ENCODE data around the gene KCNK6. TPM values are rescaled to one million over a fixed set of nuclear protein-coding genes. Genes with fewer than 3 reads are reported as not detected.
A peak's percentile ranks its signal among the peaks of the same experiment; 100 is the strongest.

KCNK6 gene
- total and polyA plus RNA-seq, 4 donors = 1.2 to 4.6 (median 2.7) TPM

DNA sequence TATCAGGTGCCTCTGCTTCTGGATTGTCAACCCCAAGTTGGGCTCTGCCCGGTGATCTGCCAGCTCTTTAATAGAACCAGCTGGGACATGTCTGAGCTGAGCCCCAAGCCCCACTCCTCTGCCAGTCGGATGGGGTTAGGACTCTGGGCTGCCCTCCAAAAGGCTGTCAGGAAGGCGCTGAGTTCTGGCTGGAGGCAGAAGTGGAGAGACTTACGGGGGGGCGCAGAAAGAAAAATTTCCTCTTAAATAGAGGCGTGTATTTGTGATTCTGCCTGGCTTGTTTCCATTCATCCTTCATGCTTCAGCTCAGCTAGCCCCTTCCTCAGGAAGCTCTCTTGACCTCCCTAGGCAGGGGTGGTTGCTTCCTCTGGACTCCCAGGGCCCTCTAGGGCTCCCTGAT, 985 bp upstream of the KCNK6 start:
- DNase-seq (ENCODE audit: low spot score) = no peak
- no peak overlapping the region for H3K4me3 ChIP-seq (ENCODE audit: low read depth in 1 of 3, low read length in 3 of 3)
- no peaks in the 10 kb centered on the region for H3K36me3 ChIP-seq (ENCODE audit: control insufficient read depth in 4 of 4, insufficient read depth in 3 of 4, low read depth in 1 of 4, low read length in 3 of 4)
- peaks cover 0 to 20% (median 12%) of the 10 kb centered on the region in 4 donors for H3K4me1 ChIP-seq (ENCODE audit: control insufficient read depth in 4 of 4, insufficient read depth in 4 of 4, low read length in 3 of 4)
- 68% methylated on average over 6 of the region's 6 CpGs for WGBS
- H3K27me3 ChIP-seq (ENCODE audit: control insufficient read depth in 4 of 4, insufficient read depth in 4 of 4, low read length in 3 of 4) = no peaks in the 10 kb centered on the region
- peak overlapping the region in 1 of 2 donors; percentile 14 for H3K9ac ChIP-seq (ENCODE audit: low read depth in 1 of 2, low read length in 2 of 2)
- peak overlapping the region; percentile 72 to 82 for H3K27ac ChIP-seq (ENCODE audit: low read depth in 1 of 2, low read length in 2 of 2)
- no peaks in the 10 kb centered on the region for H3K9me3 ChIP-seq (ENCODE audit: control insufficient read depth in 4 of 4, low read length in 3 of 4)
- TF ChIP-seq NR2F2 (IDR thresholded peaks at IDR 0.05) = peak; percentile 65
- TF ChIP-seq, protein P1, sequence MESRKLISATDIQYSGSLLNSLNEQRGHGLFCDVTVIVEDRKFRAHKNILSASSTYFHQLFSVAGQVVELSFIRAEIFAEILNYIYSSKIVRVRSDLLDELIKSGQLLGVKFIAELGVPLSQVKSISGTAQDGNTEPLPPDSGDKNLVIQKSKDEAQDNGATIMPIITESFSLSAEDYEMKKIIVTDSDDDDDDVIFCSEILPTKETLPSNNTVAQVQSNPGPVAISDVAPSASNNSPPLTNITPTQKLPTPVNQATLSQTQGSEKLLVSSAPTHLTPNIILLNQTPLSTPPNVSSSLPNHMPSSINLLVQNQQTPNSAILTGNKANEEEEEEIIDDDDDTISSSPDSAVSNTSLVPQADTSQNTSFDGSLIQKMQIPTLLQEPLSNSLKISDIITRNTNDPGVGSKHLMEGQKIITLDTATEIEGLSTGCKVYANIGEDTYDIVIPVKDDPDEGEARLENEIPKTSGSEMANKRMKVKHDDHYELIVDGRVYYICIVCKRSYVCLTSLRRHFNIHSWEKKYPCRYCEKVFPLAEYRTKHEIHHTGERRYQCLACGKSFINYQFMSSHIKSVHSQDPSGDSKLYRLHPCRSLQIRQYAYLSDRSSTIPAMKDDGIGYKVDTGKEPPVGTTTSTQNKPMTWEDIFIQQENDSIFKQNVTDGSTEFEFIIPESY (IDR thresholded peaks at IDR 0.05) = no peak

DNA sequence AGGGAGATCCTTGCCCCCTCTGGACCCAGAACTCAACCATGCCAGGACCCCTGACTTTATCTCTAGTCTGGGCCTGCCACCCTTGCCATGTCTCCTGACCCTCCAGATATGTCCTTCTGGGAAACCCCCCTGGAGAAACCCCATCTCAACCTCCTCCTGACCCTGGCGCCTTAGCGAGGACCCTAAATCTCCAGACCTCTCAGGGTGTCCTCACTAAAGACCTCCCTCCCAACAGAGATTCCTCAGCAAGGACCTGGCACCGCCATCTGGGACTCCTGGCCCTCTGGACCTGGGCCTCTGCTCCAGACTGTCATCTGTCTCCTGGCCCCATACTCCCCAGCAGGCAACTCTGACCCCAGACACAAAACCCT, 1.3 kb downstream of the KCNK6 start:
- TF ChIP-seq, protein P2, sequence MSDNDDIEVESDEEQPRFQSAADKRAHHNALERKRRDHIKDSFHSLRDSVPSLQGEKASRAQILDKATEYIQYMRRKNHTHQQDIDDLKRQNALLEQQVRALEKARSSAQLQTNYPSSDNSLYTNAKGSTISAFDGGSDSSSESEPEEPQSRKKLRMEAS (IDR thresholded peaks at IDR 0.05) = no peak
- no peak for TF ChIP-seq SP1 (IDR thresholded peaks at IDR 0.05)
- no peak for TF ChIP-seq RAD21 (IDR thresholded peaks at IDR 0.05)
- H3K27me3 ChIP-seq (ENCODE audit: control insufficient read depth in 4 of 4, insufficient read depth in 4 of 4, low read length in 3 of 4) = no peaks in the 10 kb centered on the region
- H3K4me1 ChIP-seq (ENCODE audit: control insufficient read depth in 4 of 4, insufficient read depth in 4 of 4, low read length in 3 of 4) = peaks cover 0 to 14% (median 9%) of the 10 kb centered on the region in 4 donors
- H3K4me3 ChIP-seq (ENCODE audit: low read depth in 1 of 3, low read length in 3 of 3) = peak overlapping the region in 1 of 3 donors; percentile 52
- WGBS = 75% methylated on average over 3 of the region's 3 CpGs
- no peak for DNase-seq (ENCODE audit: low spot score)
- H3K9ac ChIP-seq (ENCODE audit: low read depth in 1 of 2, low read length in 2 of 2) = no peak overlapping the region
- H3K9me3 ChIP-seq (ENCODE audit: control insufficient read depth in 4 of 4, low read length in 3 of 4) = no peaks in the 10 kb centered on the region
- peak overlapping the region; percentile 72 to 82 for H3K27ac ChIP-seq (ENCODE audit: low read depth in 1 of 2, low read length in 2 of 2)
- no peaks in the 10 kb centered on the region for H3K36me3 ChIP-seq (ENCODE audit: control insufficient read depth in 4 of 4, insufficient read depth in 3 of 4, low read depth in 1 of 4, low read length in 3 of 4)

DNA sequence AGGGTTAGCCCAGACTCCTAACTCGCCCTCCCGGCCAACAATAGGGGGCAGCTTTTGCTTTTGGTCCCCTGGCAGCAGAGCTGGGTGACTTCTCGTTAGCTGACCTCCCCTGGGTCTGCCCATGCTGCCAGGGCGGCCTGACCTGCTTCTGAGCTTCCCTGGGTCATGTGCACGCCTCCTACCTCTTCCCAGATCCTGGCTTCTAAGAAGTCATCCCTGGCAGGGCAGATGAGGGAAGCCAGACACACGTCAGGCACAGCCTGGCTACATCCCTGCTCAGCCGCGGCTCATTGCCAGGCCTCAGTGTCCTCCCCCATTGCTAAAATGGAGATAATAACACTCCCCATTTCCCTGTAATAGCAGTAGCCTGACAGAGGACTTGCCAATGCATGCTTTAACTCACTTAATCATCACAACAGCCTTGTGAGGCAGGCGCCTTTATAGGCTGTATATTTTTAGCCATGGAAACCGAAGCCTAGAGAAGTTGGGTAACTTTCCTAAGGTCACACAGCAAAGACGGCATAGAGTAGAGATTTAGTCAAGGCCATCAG, 2.1 kb downstream of the KCNK6 start:
- Histone ChIP-seq H3K9me3 (ENCODE audit: control insufficient read depth in 4 of 4, low read length in 3 of 4) (no peaks in the 10 kb centered on the region), H3K27me3 (ENCODE audit: control insufficient read depth in 4 of 4, insufficient read depth in 4 of 4, low read length in 3 of 4) (no peaks in the 10 kb centered on the region), H3K4me1 (ENCODE audit: control insufficient read depth in 4 of 4, insufficient read depth in 4 of 4, low read length in 3 of 4) (peaks cover 0 to 11% (median 6%) of the 10 kb centered on the region in 4 donors), H3K36me3 (ENCODE audit: control insufficient read depth in 4 of 4, insufficient read depth in 3 of 4, low read depth in 1 of 4, low read length in 3 of 4) (peaks cover 0 to 1% (median 0%) of the 10 kb centered on the region in 4 donors), H3K4me3 (ENCODE audit: low read depth in 1 of 3, low read length in 3 of 3) (peak overlapping the region in 1 of 3 donors; percentile 52), H3K9ac (ENCODE audit: low read depth in 1 of 2, low read length in 2 of 2) (no peak overlapping the region), H3K27ac (ENCODE audit: low read depth in 1 of 2, low read length in 2 of 2) (peak overlapping the region; percentile 25 to 54)
- WGBS = 66% methylated on average over 11 of the region's 11 CpGs
- no peak for TF ChIP-seq EGR1 (IDR thresholded peaks at IDR 0.05; ENCODE audit: low read depth in 2 of 2)
- peak; percentile 18 for TF ChIP-seq SP1 (IDR thresholded peaks at IDR 0.05)
- TF ChIP-seq RXRA (IDR thresholded peaks at IDR 0.05) = peak in 1 of 2 donors; percentile 5
- TF ChIP-seq NR2F2 (IDR thresholded peaks at IDR 0.05) = peak; percentile 59
- TF ChIP-seq, protein P3, sequence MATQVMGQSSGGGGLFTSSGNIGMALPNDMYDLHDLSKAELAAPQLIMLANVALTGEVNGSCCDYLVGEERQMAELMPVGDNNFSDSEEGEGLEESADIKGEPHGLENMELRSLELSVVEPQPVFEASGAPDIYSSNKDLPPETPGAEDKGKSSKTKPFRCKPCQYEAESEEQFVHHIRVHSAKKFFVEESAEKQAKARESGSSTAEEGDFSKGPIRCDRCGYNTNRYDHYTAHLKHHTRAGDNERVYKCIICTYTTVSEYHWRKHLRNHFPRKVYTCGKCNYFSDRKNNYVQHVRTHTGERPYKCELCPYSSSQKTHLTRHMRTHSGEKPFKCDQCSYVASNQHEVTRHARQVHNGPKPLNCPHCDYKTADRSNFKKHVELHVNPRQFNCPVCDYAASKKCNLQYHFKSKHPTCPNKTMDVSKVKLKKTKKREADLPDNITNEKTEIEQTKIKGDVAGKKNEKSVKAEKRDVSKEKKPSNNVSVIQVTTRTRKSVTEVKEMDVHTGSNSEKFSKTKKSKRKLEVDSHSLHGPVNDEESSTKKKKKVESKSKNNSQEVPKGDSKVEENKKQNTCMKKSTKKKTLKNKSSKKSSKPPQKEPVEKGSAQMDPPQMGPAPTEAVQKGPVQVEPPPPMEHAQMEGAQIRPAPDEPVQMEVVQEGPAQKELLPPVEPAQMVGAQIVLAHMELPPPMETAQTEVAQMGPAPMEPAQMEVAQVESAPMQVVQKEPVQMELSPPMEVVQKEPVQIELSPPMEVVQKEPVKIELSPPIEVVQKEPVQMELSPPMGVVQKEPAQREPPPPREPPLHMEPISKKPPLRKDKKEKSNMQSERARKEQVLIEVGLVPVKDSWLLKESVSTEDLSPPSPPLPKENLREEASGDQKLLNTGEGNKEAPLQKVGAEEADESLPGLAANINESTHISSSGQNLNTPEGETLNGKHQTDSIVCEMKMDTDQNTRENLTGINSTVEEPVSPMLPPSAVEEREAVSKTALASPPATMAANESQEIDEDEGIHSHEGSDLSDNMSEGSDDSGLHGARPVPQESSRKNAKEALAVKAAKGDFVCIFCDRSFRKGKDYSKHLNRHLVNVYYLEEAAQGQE (IDR thresholded peaks at IDR 0.05) = no peak
- TF ChIP-seq YY1 (IDR thresholded peaks at IDR 0.05) = no peak
- no peak for TF ChIP-seq FOXA1 (IDR thresholded peaks at IDR 0.05)
- TF ChIP-seq FOXA2 (IDR thresholded peaks at IDR 0.05) = no peak
- no peak for TF ChIP-seq JUND (IDR thresholded peaks at IDR 0.05)
- TF ChIP-seq RAD21 (IDR thresholded peaks at IDR 0.05) = peak in 1 of 2 donors; percentile 25
- no peak for DNase-seq (ENCODE audit: low spot score)
